ENCODE data around the gene PACC1.

The PACC1 gene

GRCh38 chr1:212414328-212415106, at the start of gene PACC1:
Gene PACC1 (minus strand): TSS chr1:212414886. CDS start chr1:212414757, 129 bp downstream.
- peak; percentile 45 for DNase-seq

GRCh38 chr1:212463565-212464285, 49.0 kb upstream of the PACC1 start:
- DNase-seq = no peak

- no peak for DNase-seq
These were observed 47.4 kb upstream of the PACC1 start for GRCh38 chr1:212461916-212462660.

GRCh38 chr1:212460376-212460775, 45.7 kb upstream of the PACC1 start:
- DNase-seq = no peak

GRCh38 chr1:212459656-212460055, 45.0 kb upstream of the PACC1 start:
- DNase-seq = no peak

- no peak for DNase-seq
These were observed 44.1 kb upstream of the PACC1 start for GRCh38 chr1:212458817-212459216.

GRCh38 chr1:212457740-212458338, 43.2 kb upstream of the PACC1 start:
- no peak for DNase-seq

- DNase-seq = peak; percentile 21
These were observed 41.3 kb upstream of the PACC1 start for GRCh38 chr1:212455803-212456528.

GRCh38 chr1:212455401-212455800, 40.7 kb upstream of the PACC1 start:
- DNase-seq = no peak

GRCh38 chr1:212454741-212455140, 40.1 kb upstream of the PACC1 start:
- no peak for DNase-seq

- DNase-seq = no peak
These were observed 38.6 kb upstream of the PACC1 start for GRCh38 chr1:212453156-212453857.

- no peak for DNase-seq
These were observed 37.9 kb upstream of the PACC1 start for GRCh38 chr1:212452323-212453155.

GRCh38 chr1:212451416-212452322, 37.0 kb upstream of the PACC1 start:
- no peak for DNase-seq

GRCh38 chr1:212450331-212450881, 35.7 kb upstream of the PACC1 start:
- no peak for DNase-seq

- no peak for DNase-seq
These were observed 32.8 kb upstream of the PACC1 start for GRCh38 chr1:212447478-212447877.

- DNase-seq = no peak
These were observed 31.6 kb upstream of the PACC1 start for GRCh38 chr1:212446333-212446732.

- no peak for DNase-seq
These were observed 27.7 kb upstream of the PACC1 start for GRCh38 chr1:212442408-212442807.

GRCh38 chr1:212440419-212440818, 25.7 kb upstream of the PACC1 start:
- no peak for DNase-seq

GRCh38 chr1:212438831-212439237, 24.1 kb upstream of the PACC1 start:
- no peak for DNase-seq
